ENCODE measurements around the gene SOX18.

SOX18 gene

DNA sequence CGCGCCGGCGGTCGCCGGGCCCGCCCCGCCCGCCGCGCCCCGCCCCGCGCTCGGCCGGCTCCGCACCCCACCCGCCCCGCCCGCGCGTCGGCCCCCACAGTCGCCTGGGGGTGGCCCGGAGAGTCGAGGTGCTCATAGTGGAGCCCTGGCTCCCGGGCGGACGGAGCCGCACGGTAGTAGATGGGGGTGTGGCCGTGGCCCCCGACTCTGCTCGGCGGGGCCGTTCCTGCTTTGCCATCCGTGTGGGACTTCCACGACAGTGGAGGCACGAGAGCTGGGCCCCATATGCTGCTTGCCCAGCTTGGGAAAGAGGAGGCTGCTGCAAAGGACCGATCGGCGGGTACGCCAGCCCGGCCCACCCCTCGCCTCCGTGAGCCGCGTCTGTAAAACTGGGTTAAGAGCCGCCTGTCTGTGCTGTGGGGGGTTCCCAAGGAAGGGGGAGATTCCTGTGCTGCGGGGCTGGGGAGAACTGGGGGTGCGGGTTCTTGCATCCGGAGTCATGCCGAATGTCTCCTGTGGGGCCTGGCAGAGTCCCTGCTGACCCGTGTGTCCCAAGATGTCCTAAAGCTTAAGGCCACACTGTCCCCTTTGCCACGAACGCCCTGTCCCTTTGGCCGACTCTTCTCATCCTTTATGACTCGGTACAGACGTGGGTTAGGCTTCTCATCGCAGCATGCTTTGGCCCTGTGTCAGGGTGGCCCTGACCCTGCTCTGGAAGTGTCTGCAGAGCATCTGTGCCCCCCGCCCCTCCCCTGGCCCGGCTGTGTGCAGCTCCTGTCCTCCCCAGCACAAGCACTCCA, 30.8 kb upstream of the SOX18 start, which contains the start of gene OPRL1:
Gene OPRL1, plus strand, starts transcription at position 70 of the 800 bp plus-strand sequence. CDS start 12,639 bp downstream, outside the sequence.
- DNase-seq = no peak

DNA sequence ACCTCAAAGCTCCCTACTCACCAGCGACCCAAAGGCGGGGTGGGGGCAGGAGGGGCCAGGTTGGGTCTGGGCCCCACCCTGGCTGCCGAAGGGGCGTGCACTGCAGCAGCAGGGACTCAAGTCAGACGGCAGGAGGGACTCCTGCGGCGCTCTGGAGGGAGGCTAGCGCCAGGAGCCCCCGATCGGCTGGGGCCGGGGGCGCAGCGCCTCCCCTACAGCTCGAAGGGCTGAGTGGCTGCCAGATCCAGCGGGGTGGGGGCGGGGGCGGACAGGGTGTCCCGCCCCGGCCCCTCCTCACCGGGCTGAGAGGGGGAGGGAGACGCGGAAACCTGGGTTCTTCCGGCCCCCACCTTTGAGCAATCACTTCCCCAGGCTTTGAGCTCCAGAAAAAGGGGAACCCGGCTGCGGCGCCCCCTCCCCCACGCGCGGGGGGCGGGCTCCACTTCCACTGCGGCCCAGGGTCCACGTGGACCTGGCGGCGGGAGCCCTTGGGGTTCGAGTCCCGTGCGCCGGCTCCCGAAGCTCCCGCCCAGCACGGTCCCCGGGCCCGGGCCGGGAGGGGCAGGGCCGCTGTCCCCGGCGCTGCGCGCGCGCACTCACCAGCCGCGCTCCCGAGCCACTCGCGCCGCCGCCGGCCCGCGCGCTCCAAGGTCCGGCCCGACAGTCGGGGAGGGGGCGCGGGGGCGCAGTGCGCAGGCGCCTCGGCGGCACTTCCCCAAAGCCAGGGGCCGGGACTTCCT, 30.0 kb upstream of the SOX18 start, which contains the start of gene RGS19:
Gene RGS19, minus strand, starts transcription at position 246 of the 740 bp plus-strand sequence. CDS start 2,632 bp downstream, outside the sequence.
- peak; percentile 22 for DNase-seq

DNA sequence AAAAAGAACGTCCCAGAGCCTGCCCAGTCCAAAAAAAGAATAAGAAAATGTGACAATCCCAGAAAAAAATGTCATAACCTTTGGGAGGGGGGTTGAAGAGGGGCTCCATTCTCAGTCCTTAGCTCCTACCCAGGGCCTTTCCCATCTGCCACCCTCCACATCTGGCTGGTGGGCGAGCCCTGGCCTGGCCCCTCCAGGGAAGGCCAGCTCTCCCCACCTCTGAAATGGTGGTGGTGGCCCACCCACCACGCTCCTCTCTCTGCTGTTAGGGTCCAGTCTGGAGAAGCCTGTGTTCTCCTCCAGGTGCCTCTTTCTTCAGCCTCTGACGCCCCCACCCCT, 29.5 kb upstream of the SOX18 start:
- no peak for DNase-seq

DNA sequence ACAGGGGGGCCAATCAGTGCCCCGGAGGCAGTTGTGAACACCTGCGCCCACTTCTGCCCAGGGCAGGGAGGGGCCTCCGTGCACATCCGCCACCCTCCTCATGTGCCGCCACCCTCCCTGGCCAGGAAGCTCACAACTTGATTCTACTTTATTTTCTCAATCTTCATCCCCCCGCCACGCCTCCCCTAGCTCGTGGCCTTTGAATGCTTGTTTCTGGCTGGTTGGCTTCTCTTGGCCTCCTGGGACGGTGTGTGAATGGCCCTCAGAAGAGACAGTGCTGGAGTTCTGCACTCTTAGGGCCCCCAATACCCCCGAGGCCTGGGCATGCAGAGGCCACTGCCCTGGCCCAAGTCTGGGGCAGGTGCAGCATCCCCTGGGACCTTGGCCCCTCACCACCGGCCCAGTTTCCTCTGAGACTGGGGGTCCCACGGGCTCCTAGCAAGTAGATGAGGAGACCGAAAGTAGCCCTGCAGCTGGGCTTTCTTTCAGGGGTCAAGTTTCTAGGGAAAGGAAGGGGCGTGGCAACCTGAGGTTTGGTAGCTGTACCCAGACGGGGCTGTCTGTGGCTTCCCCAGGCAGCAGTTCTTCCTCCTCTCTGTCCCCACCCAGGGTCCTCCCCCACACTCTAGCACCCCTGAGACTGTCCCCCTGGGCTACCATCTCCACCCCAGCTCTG, 28.6 kb upstream of the SOX18 start:
- DNase-seq = no peak

DNA sequence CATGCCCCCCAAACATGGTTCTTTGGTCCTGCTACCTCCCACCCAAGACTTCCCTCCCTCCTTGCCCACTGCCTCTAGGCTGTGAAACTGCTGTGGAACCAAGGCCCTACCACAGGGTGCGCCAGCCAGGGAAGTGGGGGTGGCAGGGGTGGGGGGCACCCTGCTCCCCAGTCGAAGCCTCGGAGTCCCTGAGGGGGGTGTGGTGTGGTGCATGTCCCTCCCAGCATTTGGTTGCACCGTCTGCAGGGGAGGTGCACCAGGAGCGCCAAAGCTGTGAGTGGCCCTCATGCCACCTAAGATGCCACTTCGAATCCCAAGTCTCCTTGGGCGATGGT, 28.1 kb upstream of the SOX18 start:
- DNase-seq = no peak

DNA sequence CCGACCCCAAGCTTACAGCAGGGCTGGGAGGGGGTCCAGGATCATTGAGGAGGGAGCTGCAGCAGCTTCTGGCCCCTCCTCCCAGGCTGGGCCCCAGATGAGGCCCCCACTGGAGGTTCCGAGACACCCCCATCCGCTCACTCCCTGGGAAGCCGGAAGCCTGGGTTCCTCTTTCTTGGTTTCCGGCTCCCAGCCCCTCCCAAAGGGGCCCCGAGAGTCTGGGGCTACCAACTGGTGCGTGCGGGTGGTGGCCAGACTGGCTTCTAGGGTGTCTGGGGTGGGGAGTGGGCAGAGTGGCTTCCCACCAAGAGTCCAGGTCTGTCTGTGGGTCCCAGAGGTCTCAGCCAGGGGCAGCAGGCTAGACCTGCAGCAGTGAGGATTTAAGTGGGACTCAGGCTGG, 27.7 kb upstream of the SOX18 start:
- DNase-seq = no peak

GRCh38 chr20:64076061-64076997, 26.9 kb upstream of the SOX18 start:
- no peak for DNase-seq

- no peak for DNase-seq
Measured at GRCh38 chr20:64075556-64075955, 26.1 kb upstream of the SOX18 start.

- DNase-seq = no peak
Measured at GRCh38 chr20:64074963-64075362, 25.5 kb upstream of the SOX18 start.

GRCh38 chr20:64074184-64074789, 24.8 kb upstream of the SOX18 start:
- no peak for DNase-seq

GRCh38 chr20:64073476-64074183, 24.2 kb upstream of the SOX18 start:
- no peak for DNase-seq

- DNase-seq = no peak
Measured at GRCh38 chr20:64072498-64073063, 23.1 kb upstream of the SOX18 start.

DNA sequence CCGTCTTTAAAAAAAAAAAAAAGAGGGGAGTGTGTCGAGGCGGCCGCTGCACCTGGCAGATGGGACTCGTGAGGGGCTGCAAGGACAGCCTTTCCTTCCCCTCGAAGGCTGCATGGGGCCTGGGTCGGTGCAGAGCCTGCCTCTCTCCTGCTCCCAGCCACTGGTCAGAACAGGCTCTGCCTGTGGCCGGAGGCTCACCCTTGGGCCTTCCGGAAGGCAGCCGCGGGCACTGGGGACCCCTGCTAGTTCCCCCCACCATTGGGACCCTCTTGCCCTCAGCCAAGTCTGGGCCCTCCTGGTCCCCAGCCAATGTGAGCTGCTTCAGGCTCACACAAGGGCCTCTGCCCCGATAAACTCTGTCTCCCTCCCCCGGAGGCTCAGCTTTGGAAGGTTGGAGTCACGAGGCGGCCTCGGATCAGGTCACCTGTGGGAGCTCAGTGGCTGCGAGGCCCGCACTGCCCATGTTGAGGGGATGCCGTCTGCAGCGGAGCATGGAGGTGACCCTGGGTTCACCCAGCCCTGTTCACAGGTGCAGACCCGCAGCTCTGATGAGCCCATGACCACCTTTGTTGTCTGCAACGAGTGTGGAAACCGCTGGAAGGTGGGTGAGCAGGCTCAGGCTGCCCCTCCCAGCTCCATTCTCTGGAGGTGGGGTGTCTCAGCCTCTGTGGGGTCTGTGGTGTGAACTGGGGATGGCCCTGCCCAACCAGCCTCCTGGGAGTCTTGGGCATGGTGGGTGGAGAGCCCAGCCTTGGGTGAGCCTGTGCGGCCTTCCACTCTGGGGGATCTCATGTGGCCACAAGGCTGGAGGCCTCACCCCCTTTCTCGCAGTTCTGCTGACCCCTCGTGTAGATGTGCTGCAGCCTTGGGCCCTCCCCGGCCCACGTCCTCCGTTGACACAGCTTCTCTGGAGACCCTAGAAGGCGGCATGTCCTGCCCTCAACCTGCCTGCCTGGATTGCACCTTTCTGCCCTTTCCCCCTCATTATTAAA, 22.2 kb upstream of the SOX18 start:
- no peak for DNase-seq

- no peak for DNase-seq
Measured at GRCh38 chr20:64070244-64070993, 21.0 kb upstream of the SOX18 start.

DNA sequence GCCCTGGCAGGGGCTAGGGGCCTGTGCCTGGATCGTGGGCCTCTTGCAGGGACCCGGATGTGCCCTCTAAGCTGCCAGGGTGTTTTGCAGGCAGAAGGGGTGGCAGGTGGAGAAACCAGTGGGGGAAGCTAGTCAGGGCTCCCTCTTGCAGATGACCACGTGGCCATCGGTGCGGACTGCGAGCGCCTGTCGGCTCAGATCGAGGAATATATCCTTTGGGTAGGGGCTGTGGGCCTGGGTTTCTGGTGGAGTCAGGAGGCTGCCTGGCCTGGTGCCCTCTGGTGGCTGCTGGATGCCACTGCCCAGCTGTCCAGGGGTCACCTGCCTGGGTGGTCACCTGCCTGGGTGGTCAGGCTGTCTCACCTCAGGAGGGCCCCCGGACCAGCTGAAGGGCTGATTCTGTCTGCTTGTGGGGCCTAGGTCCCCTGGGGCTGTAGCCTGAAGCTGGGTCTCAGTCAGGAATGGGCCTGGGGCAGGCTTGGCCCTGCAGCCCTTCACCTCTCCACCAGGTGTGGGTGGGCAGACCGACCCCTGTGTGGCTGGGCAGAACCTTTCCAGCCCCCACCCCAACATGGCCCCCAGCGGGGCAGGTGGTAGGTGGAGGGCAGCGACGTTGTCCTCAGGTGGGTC, 20.3 kb upstream of the SOX18 start:
- no peak for DNase-seq

DNA sequence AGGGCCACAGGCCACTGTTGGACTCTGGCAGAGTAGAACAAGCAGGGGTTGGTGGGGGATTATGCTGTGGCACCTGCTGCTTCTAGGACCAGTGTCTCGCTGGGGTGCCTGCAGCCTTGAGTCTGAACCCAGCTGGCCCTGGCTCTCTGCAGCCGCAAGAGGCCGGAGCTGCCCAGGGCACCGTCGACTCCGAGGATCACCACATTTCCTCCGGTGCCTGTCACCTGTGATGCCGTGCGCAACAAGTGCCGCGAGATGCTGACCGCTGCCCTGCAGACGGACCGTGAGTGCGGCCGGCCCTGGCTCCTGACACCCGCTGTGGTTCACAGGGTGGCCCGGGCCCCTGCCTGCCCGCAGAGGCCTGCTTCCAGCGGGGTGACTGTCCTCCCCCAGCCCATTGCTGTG, 19.8 kb upstream of the SOX18 start:
- DNase-seq = no peak

- DNase-seq = no peak
Measured at GRCh38 chr20:64068386-64069208, 19.2 kb upstream of the SOX18 start.

Measured in NCI-H1694 treated with DMSO at 0.1 percent for 48 hours (cell line).